NCI-H2171 (cell line): ENCODE measurements around the gene RELB.
"Not testable (repeated sequence)": the region's sequence is repeated elsewhere in the genome, so short reads cannot be mapped to it uniquely, and the experiment has no call there.

Experiments used
- DNase-seq: peaks from one replicate; lab custom pipeline; 2025; lab: John Stamatoyannopoulos, UW

Gene RELB

DNA sequence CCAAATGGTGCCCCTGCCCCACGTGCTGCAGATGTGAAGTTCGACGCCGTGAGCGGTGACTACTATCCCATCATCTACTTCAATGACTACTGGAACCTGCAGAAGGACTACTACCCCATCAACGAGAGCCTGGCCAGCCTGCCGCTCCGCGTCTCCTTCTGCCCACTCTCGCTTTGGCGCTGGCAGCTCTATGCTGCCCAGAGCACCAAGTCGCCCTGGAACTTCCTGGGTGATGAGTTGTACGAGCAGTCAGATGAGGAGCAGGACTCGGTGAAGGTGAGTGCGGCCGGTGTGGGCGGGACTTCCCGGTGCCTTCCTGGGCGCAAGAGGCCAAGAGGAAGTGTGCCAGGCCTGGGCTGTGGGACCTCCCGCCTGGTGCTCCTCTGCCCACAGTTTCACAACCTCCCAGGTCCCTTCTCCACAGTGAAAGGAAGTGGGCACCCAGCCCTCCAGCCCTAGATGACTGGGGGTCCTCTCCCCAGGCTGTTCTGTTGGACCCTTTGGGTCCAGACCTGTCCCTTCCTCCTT is 14.1 kb upstream of the RELB start:
- DNase-seq = no peak

DNA sequence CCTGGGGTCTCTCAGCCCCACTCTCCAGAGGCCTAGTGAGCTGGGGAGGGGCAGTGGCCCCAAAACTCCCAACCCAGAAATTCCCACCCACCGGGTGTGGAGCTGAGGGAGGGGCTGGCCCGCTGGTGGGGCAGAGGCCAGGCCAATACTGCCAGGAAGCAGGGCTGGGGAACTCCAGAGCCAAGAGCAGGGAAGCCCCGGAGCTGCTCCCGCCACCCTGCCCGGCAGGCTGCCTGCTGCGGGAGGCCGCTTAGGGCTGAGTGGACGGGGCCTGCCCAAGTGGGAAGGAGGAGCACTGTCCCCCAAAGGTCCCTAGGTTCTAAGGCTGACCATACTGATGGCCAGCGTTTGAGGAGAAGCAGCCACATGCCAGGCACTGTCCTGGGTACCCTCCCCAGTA is 13.0 kb upstream of the RELB start:
- DNase-seq = no peak

DNA sequence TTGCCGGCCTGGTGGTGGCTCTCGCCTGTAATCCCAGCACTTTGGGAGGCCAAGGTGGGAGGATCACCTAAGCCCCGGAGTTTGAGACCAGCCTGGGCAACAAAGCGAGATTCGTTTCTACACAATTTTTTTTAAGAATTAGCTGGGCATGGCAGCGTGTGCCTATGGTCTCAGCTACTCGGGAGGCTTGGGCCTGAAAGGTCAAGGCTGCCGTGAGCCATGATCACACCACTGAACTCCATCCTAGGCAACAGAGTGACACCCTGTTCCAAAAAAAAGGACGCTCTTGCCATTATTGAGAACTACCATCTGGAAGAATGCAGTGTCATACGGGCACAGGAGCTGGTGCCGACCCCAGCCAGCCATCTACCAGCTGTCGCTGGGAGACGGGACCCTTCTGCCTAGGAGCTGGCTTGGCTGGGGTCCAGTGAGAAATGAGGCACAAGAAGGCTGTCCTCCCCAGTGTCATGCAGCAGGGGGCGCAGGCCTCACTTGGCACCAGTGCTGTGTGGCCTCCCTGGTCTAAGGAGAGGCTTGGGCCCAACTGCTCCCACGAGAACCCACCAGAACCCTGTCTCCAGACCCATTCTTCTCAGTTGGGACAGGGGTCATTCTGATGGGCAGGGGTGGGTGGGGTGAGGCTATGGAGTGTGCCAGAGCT is 12.2 kb upstream of the RELB start:
- peak; percentile 83 for DNase-seq

DNA sequence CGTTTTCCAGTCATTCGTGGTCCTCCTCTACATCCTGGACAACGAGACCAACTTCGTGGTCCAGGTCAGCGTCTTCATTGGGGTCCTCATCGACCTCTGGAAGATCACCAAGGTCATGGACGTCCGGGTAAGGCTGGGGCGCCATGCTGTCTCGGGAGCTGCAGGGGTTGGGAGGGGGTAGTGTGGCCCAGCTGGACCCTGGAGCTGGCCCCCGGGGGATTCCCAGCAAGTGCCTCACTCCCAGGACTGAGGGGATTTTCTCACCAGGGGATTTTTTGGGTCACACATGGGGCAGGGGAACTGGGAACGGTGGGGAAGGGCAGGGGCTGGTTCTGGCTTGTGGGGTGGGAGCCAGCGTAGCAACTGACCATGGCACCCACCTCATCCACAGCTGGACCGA is 10.8 kb upstream of the RELB start:
- no peak for DNase-seq

DNA sequence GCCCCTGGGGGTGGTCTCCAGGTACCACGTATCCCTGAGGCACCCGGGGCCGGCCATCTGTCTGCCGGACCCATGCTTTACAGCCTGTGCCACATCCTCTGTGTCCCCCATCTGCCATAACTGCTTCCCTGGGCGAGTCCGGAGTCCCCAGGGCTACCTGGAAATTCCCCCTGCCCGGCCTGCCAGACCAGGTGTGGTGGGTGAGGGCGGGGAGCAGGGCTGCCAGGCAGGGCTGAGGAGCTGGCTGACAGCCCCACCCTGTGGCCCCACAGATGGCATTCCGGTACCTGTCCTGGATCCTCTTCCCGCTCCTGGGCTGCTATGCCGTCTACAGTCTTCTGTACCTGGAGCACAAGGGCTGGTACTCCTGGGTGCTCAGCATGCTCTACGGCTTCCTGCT is 10.3 kb upstream of the RELB start:
- no peak for DNase-seq

DNA sequence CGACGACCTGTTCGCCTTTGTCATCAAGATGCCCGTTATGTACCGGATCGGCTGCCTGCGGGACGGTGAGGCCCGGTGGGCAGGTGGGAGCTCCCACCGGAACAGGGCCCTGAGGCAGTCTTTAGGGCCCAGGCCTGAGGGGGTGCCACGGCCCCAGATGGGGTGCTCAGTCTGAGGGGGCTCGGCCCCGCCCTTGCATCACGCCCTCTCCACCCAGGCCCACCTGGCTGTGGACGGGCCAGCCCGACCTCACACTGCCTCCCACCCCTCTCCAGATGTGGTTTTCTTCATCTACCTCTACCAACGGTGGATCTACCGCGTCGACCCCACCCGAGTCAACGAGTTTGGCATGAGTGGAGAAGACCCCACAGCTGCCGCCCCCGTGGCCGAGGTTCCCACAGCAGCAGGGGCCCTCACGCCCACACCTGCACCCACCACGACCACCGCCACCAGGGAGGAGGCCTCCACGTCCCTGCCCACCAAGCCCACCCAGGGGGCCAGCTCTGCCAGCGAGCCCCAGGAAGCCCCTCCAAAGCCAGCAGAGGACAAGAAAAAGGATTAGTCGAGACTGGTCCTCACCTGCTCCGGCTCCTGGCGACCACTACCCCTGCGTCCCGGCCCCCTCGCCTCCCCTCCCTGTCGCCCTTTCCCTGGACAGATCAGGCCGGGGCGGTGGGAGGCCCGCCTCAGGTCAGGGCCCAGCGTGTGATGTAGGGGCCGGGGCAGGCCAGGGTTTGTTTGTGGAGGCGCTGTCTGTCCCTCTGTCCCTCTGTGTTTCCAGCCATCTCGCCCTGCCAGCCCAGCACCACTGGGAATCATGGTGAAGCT is 8.7 kb upstream of the RELB start:
- no peak for DNase-seq

DNA sequence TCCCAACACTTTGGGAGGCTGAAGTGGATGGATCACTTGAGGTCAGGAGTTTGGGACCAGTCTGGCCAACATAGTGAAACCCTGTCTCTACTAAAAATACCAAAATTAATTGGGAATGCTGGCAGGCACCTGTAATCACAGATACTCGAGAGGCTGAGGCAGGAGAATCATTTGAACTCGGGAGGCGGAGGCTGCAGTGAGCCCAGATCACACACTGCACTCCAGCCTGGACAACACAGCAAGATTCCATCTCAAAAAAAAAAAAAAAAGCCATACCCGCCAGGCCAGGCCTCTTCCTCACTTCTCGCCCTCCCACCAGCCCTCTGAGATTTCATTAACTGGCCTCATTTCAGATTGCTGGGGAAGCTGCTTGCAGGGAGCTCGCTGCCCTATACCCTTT is 7.7 kb upstream of the RELB start:
- no peak for DNase-seq

DNA sequence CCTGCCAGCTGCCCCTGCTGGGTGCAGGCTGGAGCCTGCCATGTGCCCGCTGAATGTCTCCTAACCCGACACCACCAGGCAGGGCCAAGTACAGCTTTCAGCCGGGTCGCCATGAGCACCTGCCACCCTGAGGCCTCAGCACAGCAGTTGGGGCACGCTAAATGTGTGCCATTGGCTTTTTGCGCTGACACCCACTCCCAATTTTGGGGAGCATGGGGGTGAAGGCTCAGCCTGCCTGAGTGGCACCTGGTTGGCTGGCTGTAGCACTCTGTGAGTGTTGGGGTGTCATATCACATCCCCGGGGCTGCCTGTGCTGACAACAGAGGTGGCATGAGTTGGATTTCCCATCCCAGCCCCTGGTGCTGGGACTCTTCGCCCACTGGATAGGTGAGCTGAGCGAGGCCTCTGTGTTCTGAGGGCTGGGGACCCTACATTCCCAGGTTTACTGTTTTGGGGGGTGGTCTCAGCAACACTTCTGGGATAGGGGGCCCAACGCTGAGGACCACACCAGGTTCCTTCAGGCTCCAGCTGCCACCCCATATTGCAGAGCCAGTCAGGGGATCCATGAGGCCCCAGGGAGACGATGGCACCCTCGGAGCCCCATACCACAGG is 7.2 kb upstream of the RELB start:
- no peak for DNase-seq

DNA sequence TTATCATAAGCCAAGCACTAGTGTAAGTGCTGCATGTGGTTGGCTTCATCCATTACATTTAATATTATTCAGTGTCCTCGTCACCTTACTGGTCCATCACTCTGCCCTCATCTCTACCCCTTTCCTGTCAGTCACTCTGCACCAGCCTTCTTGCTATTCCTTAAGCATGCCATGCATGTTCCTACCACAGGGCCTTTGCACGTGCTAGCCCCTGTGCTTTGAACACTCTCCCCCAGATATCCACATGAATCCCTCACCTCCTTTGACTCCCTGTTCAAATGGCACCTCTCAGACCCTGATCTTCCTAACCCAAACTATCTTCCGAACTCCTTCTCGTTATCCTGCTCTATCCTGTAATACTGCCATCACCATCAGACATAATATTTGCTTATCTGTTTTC is 3.2 kb upstream of the RELB start:
- no peak for DNase-seq

DNA sequence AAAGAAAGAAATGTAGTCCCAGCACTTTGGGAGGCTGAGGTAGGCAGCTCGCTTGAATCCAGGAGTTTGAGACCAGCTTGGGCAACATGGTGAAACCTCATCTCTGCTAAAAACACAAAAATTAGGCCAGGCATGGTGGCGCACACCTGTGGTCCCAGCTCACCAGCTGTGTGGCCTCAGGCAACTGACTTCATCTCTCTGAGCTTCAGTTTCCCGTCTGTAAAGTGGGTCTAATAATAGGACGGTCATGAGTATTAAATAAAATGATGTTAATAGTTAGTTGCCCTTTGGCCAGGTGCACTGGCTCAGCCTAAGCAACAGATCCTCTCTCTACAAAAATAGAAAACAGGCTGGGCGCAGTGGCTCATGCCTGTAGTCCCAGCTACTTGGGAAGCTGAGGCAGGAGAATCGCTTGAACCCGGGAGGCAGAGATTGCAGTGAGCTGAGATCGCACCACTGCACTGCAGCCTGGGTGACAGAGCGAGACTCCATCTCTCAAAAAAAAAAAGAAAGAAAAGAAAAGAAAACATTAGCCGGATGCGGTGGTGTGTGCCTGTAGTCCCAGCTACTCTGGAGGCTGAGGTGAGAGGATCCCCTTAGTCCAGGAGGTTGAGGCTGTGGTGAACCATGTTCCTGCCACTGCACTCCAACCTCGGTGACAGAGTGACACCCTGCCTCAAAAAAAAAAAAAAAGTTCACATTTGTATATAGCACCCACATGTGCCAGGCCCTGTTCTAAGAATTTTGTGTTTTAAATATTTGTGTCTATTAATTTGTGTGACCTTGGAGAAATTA is 1.9 kb upstream of the RELB start:
- not testable (repeated sequence) for DNase-seq

DNA sequence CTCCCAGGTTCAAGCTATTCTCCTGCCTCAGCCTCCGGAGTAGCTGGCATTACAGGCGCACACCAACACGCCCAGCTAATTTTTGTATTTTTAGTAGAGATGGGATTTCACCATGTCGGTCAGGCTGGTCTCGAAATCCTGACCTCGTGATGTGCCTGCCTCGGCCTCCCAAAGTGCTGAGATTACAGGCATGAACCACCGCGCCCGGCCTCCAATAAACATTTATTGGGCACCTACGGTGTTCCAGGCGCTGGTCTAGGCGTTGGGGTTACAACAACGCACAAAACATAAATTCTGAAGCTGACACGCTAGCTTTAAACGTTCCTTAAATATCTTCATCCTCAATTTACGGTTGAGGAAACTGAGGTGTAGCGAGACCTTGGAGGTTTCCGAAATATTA is 599 bp upstream of the RELB start:
- DNase-seq = not testable (repeated sequence)

DNA sequence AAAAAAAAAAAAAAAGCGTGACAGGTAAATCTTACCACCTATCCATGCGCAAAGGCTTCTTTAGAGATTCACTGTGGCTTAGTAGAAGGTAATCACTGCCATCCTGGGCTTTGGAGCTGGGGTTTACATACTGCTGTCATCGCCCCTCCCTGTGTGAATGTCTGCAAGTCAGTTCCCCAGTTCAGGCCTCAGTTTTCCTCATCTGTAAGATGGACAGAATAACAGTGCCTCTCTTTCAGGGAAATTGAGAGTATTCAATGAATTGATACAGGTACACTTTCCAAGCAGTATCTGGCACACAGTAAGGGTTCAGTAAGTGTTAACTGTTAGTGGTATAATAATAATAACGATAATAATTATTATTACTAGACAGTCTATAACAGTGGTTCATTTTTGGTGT is 2.2 kb downstream of the RELB start:
- DNase-seq = no peak

DNA sequence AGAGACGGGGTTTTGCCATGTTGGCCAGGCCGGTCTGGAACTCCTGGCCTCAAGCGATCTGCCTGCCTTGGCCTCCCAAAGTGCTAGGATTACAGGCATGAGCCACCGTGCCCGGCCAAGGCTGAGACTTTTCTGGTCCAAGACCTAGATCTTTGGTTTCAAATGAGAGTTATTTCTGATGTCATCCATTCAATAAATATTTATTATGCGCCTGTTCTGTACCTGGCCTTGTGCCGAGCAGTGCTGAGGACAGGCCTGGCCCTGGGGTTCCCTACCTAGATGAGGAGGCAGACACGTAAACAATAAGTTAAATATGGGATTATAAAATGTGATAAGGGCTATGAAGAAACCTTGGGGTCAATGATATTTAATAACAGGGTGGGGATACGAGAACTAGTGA is 4.5 kb downstream of the RELB start:
- no peak for DNase-seq

DNA sequence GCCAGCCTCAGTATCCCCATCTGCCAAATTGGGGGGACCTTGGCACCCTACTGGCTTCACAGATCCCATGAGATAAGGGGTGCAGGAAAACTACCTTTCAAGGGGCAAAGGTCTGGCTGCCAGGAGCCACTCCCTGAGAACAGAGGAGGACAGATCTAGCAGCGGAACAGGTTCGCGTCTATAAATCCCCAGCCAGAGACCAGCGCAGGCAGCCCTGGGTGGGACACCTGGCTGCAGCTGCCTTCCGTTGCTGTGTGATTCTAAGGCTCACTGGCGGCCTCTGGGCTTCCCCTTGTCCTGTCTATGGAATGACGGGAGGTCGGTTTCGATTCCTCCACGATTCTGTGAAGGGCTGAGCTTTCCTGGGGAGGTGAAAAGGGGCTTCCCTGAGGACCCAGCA is 7.3 kb downstream of the RELB start:
- DNase-seq = no peak

DNA sequence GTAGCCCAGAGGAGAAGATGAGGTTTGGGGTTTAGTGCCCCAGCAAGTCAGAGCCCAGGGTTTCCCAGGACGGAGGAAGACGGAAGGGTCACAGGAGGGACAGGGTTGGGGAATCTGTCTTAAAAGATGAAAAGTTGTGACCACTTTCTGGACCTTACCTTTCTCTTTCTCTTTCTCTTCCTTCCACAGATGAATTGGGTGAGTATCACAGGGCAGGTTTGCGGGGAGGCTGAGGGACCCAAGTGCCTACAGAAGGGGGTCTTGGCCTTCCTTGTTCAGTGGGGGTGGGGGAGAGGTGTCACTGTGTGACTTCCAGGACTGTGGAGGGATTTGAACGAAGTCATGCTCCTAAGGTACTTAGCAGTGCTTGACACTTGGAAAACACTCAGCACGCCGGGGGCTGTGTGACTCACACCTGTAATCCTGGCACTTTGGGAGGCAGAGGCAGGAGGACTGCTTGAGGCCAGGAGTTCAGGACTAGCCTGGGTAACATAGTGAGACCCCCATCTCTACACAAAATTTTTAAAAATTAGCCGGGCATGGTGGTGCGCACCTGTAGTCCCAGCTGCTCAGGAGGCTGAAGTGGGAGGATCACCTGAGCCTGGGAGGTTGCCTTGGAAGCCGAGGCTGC is 8.5 kb downstream of the RELB start:
- no peak for DNase-seq

DNA sequence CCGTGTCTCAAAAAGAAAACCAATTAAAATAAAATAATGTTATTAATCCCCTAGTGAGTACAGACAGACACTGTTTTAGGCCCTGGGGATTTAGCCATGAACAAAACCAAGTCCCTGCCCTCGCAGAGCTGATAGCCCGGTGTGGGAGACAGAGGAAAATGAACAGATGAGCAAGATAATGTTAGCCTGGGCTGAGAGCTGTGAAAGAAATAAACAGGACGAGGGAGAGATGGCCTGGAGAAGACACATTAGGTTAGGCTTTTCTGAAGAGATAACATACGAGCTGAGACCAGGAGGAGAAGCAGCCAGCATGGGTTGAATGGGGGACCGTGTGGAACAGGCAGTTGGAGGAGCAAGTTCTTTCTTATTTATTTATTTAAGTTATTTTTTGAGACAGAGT is 9.0 kb downstream of the RELB start:
- DNase-seq = no peak

DNA sequence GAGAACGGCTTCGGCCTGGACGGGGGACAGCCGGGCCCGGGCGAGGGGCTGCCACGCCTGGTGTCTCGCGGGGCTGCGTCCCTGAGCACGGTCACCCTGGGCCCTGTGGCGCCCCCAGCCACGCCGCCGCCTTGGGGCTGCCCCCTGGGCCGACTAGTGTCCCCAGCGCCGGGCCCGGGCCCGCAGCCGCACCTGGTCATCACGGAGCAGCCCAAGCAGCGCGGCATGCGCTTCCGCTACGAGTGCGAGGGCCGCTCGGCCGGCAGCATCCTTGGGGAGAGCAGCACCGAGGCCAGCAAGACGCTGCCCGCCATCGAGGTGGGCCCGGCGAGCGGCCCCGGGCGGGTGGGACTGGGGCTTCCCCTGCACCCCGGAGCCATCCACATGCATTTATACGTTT is 10.7 kb downstream of the RELB start:
- no peak for DNase-seq

DNA sequence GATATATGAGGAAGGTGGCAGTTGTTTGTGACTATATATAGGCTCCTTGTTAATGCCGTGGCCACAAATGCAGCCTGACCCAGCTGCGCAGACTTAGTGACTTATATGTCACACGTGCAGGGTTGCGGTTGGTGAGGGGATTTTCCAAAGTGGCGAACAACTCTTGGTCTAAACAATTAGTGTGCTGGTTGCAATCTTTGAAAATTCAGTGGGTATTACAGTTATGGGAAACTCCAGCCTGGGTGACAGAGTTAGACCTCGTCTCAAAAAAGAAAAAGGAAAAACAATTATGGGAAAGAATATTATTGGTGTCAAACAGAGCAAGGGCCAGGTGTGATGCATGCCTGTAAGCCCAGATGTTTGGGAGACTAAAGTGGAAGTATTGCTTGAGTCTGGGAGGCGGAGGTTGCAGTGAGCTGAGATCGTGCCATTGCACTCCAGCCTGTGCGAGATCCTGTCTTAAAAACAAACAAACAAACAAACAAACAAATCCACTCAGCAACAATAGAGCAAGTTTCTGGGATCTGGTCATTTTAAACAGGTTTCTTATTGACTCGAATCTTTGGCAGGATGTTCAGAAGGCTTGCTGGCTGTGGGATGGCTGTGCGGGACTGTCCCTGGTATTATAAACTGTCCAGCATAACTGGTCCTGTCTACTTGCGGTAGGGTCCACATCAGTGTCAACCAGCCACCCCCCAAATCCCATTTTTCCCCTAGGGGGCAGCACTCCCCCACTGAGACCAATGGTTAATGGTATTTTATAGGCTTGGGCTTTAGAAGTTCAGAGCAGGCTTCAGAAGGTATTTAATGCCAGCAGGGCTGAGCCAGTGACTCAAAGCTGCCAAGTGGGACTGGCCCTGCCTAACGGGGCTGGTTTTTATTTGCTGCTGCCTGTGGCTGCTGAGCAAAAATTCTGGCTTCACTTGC is 15.4 kb downstream of the RELB start:
- peak; percentile 31 for DNase-seq

DNA sequence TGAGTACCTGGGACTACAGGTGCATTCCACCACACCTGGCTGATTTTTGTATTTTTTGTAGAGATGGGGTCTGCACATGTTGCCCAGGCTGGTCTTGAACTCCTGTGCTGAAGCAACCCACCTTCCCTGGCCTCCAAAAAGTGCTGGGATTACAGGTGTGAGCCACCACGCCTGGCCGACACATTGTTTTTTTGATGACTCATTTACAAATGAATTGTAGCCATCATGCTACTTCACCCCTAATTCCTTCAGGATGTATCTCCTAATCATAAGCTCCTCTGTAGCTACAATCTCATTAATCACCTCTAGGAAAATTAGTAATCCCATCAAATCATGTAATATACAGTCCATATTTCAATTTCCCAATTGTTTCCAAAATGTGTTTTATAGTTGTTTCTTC is 17.9 kb downstream of the RELB start:
- DNase-seq = no peak

DNA sequence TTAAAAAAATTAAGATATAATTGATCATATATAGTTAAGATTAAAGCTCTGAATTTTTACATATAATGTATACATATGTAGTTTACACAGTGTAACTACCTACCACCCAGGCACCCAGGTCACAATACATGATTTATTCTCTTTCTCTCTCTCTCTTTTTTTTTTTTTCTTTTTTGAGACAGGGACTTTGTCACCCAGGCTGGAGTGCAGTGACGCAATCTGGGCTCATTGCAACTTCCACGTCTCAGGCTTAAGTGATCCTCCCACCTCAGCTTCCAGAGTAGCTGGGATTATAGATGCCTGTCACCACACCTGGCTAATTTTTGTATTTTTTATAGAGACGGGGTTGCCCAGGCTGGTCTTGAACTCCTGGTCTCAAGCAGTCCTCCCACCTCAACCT is 18.8 kb downstream of the RELB start:
- DNase-seq = no peak

DNA sequence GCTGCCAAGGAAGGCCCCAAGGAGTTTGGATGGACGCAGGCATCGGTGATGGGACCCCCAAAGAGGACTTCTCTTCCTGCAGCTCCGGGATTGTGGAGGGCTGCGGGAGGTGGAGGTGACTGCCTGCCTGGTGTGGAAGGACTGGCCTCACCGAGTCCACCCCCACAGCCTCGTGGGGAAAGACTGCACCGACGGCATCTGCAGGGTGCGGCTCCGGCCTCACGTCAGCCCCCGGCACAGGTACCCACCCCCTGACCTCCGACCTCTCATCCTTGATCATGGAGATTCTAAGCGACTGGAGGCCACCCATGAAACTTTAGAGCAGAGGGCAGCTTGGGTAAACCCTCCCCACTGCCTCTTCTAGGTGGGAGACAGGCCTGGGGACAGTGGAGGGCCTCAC is 20.7 kb downstream of the RELB start:
- DNase-seq = no peak
